Endothelial cell of umbilical vein (primary cell): ENCODE data around the gene RHOG. TPM values are rescaled to one million over a fixed set of nuclear protein-coding genes. Genes with fewer than 3 reads are reported as not detected.

ENCODE experiments used
- BruUV-seq: library from RNA; stranded (reverse); fragments of 400-500 nt; replicated peaks from 2 replicates; lab custom pipeline; 2021; lab: Mats Ljungman, UMichigan
- CTCF ChIA-PET: fragments of 300-600, 350-600 bp; sonication (Branson Sonifier 250); formaldehyde crosslinking; loops from one replicate; lab custom pipeline; 2021; ENCODE audit warnings: antibody characterized with exemption, inconsistent platforms; lab: Charles Lee
- POLR2A ChIA-PET: fragments of 300-600, 350-600 bp; sonication (Branson Sonifier 250); formaldehyde crosslinking; loops from one replicate; lab custom pipeline; 2021; ENCODE audit warnings: antibody characterized with exemption, inconsistent platforms; lab: Charles Lee
- DNase-seq: peaks from one replicate; pipeline ENCODE4 v3.0.0-alpha.2; 2011; ENCODE audit warnings: low read depth, low spot score
- FAIRE-seq: peaks from 2 replicates; lab custom pipeline; 2011; peaks lifted over from hg19 to GRCh38; lab: Jason Lieb, UNC
- H2AFZ ChIP-seq: 2 replicates; pipeline ENCODE4 v1.6.0; 2012; ENCODE audit warnings: low read depth, low read length, control low read depth, inconsistent platforms
- H3K27ac ChIP-seq: 2 replicates; pipeline ENCODE4 v1.5.1; 2011; ENCODE audit warnings: low read depth, mild to moderate bottlenecking, control low read depth, low read length, moderate library complexity; ENCODE audit not compliant: insufficient read depth
- H3K27me3 ChIP-seq, 2 experiments: 2 replicates each; pipeline versions ENCODE4 v1.6.0 to v1.6.1; 2011; ENCODE audit warnings: low read length in 2 of 2, mixed read lengths in 1 of 2; ENCODE audit not compliant: control insufficient read depth in 2 of 2, insufficient read depth in 2 of 2
- H3K36me3 ChIP-seq, 2 experiments: 2 replicates in 1 of 2; 3 replicates in 1 of 2; pipeline ENCODE4 v1.5.1; 2011; ENCODE audit warnings: low read length in 2 of 2, mild to moderate bottlenecking in 1 of 2, moderate library complexity in 1 of 2; ENCODE audit not compliant: control insufficient read depth in 2 of 2, insufficient read depth in 2 of 2; ENCODE audit errors: extremely low read depth in 1 of 2
- H3K4me1 ChIP-seq: 3 replicates; pipeline ENCODE4 v1.5.1; 2011; ENCODE audit warnings: mild to moderate bottlenecking, low read length; ENCODE audit not compliant: control insufficient read depth, insufficient read depth; ENCODE audit errors: extremely low read depth
- H3K4me2 ChIP-seq: 2 replicates; pipeline ENCODE4 v1.6.1; 2011; ENCODE audit warnings: low read length, control low read depth, mixed read lengths; ENCODE audit not compliant: insufficient read depth
- H3K4me3 ChIP-seq, 3 experiments: fragments of 200-600 bp in 1 of 3; sonication (generic), shearing (Covaris generic) in 1 of 3; replicated peaks in 1 of 3; 2 replicates each; pipeline ENCODE4 v1.5.1; 2011 to 2016; ENCODE audit warnings: control low read depth in 3 of 3, low read length in 3 of 3, mild to moderate bottlenecking in 2 of 3, inconsistent platforms in 1 of 3, low read depth in 1 of 3, moderate library complexity in 1 of 3; ENCODE audit not compliant: insufficient read depth in 1 of 3
- H3K79me2 ChIP-seq: 2 replicates; pipeline ENCODE4 v1.6.0; 2012; ENCODE audit warnings: low read length, inconsistent platforms; ENCODE audit not compliant: control insufficient read depth, insufficient read depth
- H3K9ac ChIP-seq: replicated peaks from 2 replicates; pipeline ENCODE3; 2011; ENCODE audit warnings: low read length, control low read depth; ENCODE audit not compliant: insufficient read depth; ENCODE audit errors: extremely low read depth
- H3K9me1 ChIP-seq: replicated peaks from 3 replicates; pipeline ENCODE4 v1.6.0; 2011; ENCODE audit warnings: mild to moderate bottlenecking, low read length; ENCODE audit not compliant: control insufficient read depth, insufficient read depth; ENCODE audit errors: extremely low read depth
- H3K9me3 ChIP-seq: replicated peaks from 2 replicates; pipeline ENCODE4 v1.5.1; 2012; ENCODE audit warnings: low read length, inconsistent platforms; ENCODE audit not compliant: control insufficient read depth, insufficient read depth
- H4K20me1 ChIP-seq: replicated peaks from 2 replicates; pipeline ENCODE3; 2011; ENCODE audit warnings: mild to moderate bottlenecking, low read length; ENCODE audit not compliant: control insufficient read depth, insufficient read depth; ENCODE audit errors: extremely low read depth
- CTCF ChIP-seq, 2 donors: IDR thresholded peaks; 1 replicate in 1 of 2; 2 replicates in 1 of 2; pipeline ENCODE4 v1.5.1; 2011; ENCODE audit warnings: low read length in 2 of 2, mild to moderate bottlenecking in 2 of 2, moderate library complexity in 2 of 2, control low read depth in 1 of 2, inconsistent platforms in 1 of 2, low read depth in 1 of 2; ENCODE audit not compliant: insufficient read depth in 1 of 2; ENCODE audit errors: extremely low read depth in 1 of 2
- EZH2 ChIP-seq: IDR thresholded peaks from 2 replicates; pipeline ENCODE4 v1.6.1; 2012; ENCODE audit warnings: borderline replicate concordance, low read depth, mild to moderate bottlenecking, moderate library complexity, low read length, inconsistent platforms; ENCODE audit not compliant: severe bottlenecking
- FOS ChIP-seq: IDR thresholded peaks from 2 replicates; pipeline ENCODE4 v1.6.1; 2011; ENCODE audit warnings: mild to moderate bottlenecking, low read length, moderate library complexity, borderline replicate concordance; ENCODE audit not compliant: insufficient read depth
- GATA2 ChIP-seq: IDR thresholded peaks from 2 replicates; pipeline ENCODE4 v1.7.0; 2011; ENCODE audit warnings: low read depth, mild to moderate bottlenecking, moderate library complexity, mixed read lengths, low read length; ENCODE audit not compliant: insufficient read length, insufficient read depth
- JUN ChIP-seq: IDR thresholded peaks from 2 replicates; pipeline ENCODE4 v1.6.1; 2011; ENCODE audit warnings: borderline replicate concordance, low read depth; ENCODE audit not compliant: insufficient read length, insufficient read depth
- MAX ChIP-seq: IDR thresholded peaks from 2 replicates; pipeline ENCODE4 v1.6.1; 2011; ENCODE audit not compliant: insufficient read depth, insufficient read length
- MYC ChIP-seq: IDR thresholded peaks from one replicate; pipeline ENCODE4 v1.6.1; 2011; ENCODE audit warnings: mild to moderate bottlenecking, low read depth, low read length
- POLR2A ChIP-seq: IDR thresholded peaks from 2 replicates; pipeline ENCODE4 v1.6.1; 2012; ENCODE audit warnings: low read depth, mild to moderate bottlenecking, control low read depth, low read length
- POLR2AphosphoS5 ChIP-seq: IDR thresholded peaks from 2 replicates; pipeline ENCODE4 v1.6.1; 2012; ENCODE audit warnings: low read depth, mild to moderate bottlenecking, control low read depth, low read length, moderate library complexity; ENCODE audit not compliant: insufficient read depth
- dilution Hi-C: fragments of 300-500 bp; cut with MboI; formaldehyde crosslinking; loops from one replicate; pipeline ENCODE4 v1.15.0; 2019; ENCODE audit warnings: low sequenced_read_pairs; ENCODE audit not compliant: extremely low pct_ligation_motif_present
- intact Hi-C: fragments of 100-400 bp; cut with micrococcal nuclease; formaldehyde crosslinking; loops from one replicate; pipeline ENCODE4 v1.10.0; 2022
- polyA plus RNA-seq, 4 experiments: library from polyadenylated mRNA; depleted of rRNA in 3 of 4; stranded (reverse) in 3 of 4; unstranded in 1 of 4; fragments of >200 nt; gene quantifications; 2 replicates each; pipeline versions ENCODE4 v1.2.1 to v1.2.3, GENCODE V29; 2011 to 2012; ENCODE audit warnings: missing spikeins in 1 of 4
- total RNA-seq: library from RNA; stranded (reverse); gene quantifications from 2 replicates; pipeline ENCODE4 v1.2.3, GENCODE V29; 2021

The RHOG gene
- total and polyA plus RNA-seq, 2 donors (not counting 3 experiments of a cell fraction or from before 2014, with no cell fraction given): 69.0 to 119 TPM

GRCh38 chr11:3838504-3838903 lies 2.3 kb downstream of the RHOG start:
- Histone ChIP-seq H4K20me1 (no peaks in the 10 kb centered on the region), H3K4me2 (peak overlapping the region; percentile 22), H2AFZ (no peak overlapping the region), H3K79me2 (peaks cover 64% of the 10 kb centered on the region), H3K9ac (no peak overlapping the region), H3K9me1 (no peaks in the 10 kb centered on the region), H3K4me3 (no peak overlapping the region), H3K4me1 (peaks cover 41% of the 10 kb centered on the region), H3K36me3 (no peaks in the 10 kb centered on the region), H3K9me3 (no peaks in the 10 kb centered on the region), H3K27me3 (no peaks in the 10 kb centered on the region), H3K27ac (no peak overlapping the region)
- BruUV-seq: no TSS peak
- TF ChIP-seq FOS: no peak
- TF ChIP-seq MYC: no peak
- no peak for FAIRE-seq
- intact Hi-C loops (no loop called here), dilution Hi-C loops (no loop called here)
- ChIA-PET POLR2A (no interaction called here), CTCF (interaction anchor here (1.2 to 5.5 kb wide), 5 partner anchors 11 to 237 kb away, joined by 4 to 88 read pairs (median 8); partner anchors contain the start of genes PGAP2 and STIM1)
- no peak for DNase-seq

GRCh38 chr11:3837793-3838192 lies 3.0 kb downstream of the RHOG start:
- FAIRE-seq (peak; percentile 66), DNase-seq (no peak)
- no peak overlapping the region for H3K27ac ChIP-seq

More at GRCh38 chr11:3837793-3838192, 3.0 kb downstream of the RHOG start:
- no peak for TF ChIP-seq CTCF (IDR thresholded peaks at IDR 0.05; ENCODE audit: extremely low read depth in 1 of 2, insufficient read depth in 1 of 2, low read depth in 1 of 2, low read length in 2 of 2)
- no peak for TF ChIP-seq POLR2A
- no peak for TF ChIP-seq GATA2
- TF ChIP-seq MAX: no peak
- no peak for TF ChIP-seq JUN
- TF ChIP-seq EZH2: no peak
- TF ChIP-seq MYC: no peak
- no peak for TF ChIP-seq FOS
- TF ChIP-seq POLR2AphosphoS5: no peak
- no peak overlapping the region for H2AFZ ChIP-seq
- dilution Hi-C loops: no loop called here
- no peaks in the 10 kb centered on the region for H4K20me1 ChIP-seq
- BruUV-seq: no TSS peak
- no peaks in the 10 kb centered on the region for H3K9me3 ChIP-seq
- no peak overlapping the region for H3K4me3 ChIP-seq
- POLR2A ChIA-PET: no interaction called here
- peaks cover 41% of the 10 kb centered on the region for H3K4me1 ChIP-seq
- H3K9ac ChIP-seq: no peak overlapping the region
- peak overlapping the region; percentile 22 for H3K4me2 ChIP-seq
- intact Hi-C loops: no loop called here
- CTCF ChIA-PET: interaction anchor here (0.6 to 5.5 kb wide), 7 partner anchors 12 to 237 kb away, joined by 3 to 88 read pairs (median 4); partner anchors contain the start of genes PGAP2 and STIM1
- H3K9me1 ChIP-seq: no peaks in the 10 kb centered on the region
- H3K79me2 ChIP-seq: peaks cover 68% of the 10 kb centered on the region
- no peaks in the 10 kb centered on the region for H3K36me3 ChIP-seq
- no peaks in the 10 kb centered on the region for H3K27me3 ChIP-seq
